H9 (cell line): ENCODE measurements around the gene MSH3. TPM values are rescaled to one million over a fixed set of nuclear protein-coding genes. Genes with fewer than 3 reads are reported as not detected.

ENCODE experiments used
- DNase-seq: peaks from one replicate; pipeline ENCODE4 v3.0.0-alpha.2; 2017
- H2AFZ ChIP-seq: one replicate; pipeline ENCODE4 v1.6.1; 2013; ENCODE audit warnings: mild to moderate bottlenecking, low read length, control low read depth, moderate library complexity
- H2AK5ac ChIP-seq: 2 replicates; pipeline ENCODE4 v1.6.1; 2013; ENCODE audit warnings: low read length, control low read depth, mixed read lengths; ENCODE audit not compliant: insufficient read length
- H2BK120ac ChIP-seq: one replicate; pipeline ENCODE4 v1.6.1; 2013; ENCODE audit warnings: low read depth, mild to moderate bottlenecking, low read length, control low read depth, inconsistent platforms; ENCODE audit not compliant: poor library complexity, severe bottlenecking
- H2BK12ac ChIP-seq: 2 replicates; pipeline ENCODE4 v1.6.1; 2013; ENCODE audit warnings: low read length, control low read depth, mixed read lengths, low read depth; ENCODE audit not compliant: insufficient read length
- H2BK15ac ChIP-seq: 2 replicates; pipeline ENCODE4 v1.6.1; 2013; ENCODE audit warnings: low read depth, low read length, control low read depth
- H2BK20ac ChIP-seq: one replicate; pipeline ENCODE4 v1.6.1; 2013; ENCODE audit warnings: low read depth, mild to moderate bottlenecking, low read length, control low read depth, inconsistent platforms; ENCODE audit not compliant: poor library complexity, severe bottlenecking
- H2BK5ac ChIP-seq: 2 replicates; pipeline ENCODE4 v1.6.1; 2013; ENCODE audit warnings: low read length, control low read depth, mixed read lengths; ENCODE audit not compliant: insufficient read length
- H3K14ac ChIP-seq: 2 replicates; pipeline ENCODE4 v1.6.1; 2013; ENCODE audit warnings: low read length, control low read depth; ENCODE audit not compliant: insufficient read depth
- H3K18ac ChIP-seq: 2 replicates; pipeline ENCODE4 v1.6.1; 2013; ENCODE audit warnings: low read depth, mild to moderate bottlenecking, mixed read lengths, low read length, control low read depth; ENCODE audit not compliant: insufficient read length
- H3K23ac ChIP-seq: 2 replicates; pipeline ENCODE4 v1.6.1; 2013; ENCODE audit warnings: low read length, control low read depth, mixed read lengths, low read depth; ENCODE audit not compliant: insufficient read length
- H3K23me2 ChIP-seq: 2 replicates; pipeline ENCODE4 v1.6.1; 2013; ENCODE audit warnings: low read depth, mild to moderate bottlenecking, mixed read lengths, low read length, control low read depth; ENCODE audit not compliant: insufficient read length, poor library complexity, severe bottlenecking
- H3K27ac ChIP-seq: 2 replicates; pipeline ENCODE4 v1.5.1; 2013; ENCODE audit warnings: low read length, control low read depth, mixed read lengths, low read depth; ENCODE audit not compliant: insufficient read length
- H3K27me3 ChIP-seq: 2 replicates; pipeline ENCODE4 v1.6.1; 2013; ENCODE audit warnings: low read length, control low read depth, inconsistent platforms; ENCODE audit not compliant: insufficient read depth
- H3K4ac ChIP-seq: 2 replicates; pipeline ENCODE4 v1.6.1; 2013; ENCODE audit warnings: low read depth, mild to moderate bottlenecking, control low read depth, inconsistent platforms, low read length, moderate library complexity
- H3K4me1 ChIP-seq: 2 replicates; pipeline ENCODE4 v1.6.1; 2013; ENCODE audit warnings: low read length, control low read depth, inconsistent platforms; ENCODE audit not compliant: insufficient read depth
- H3K4me2 ChIP-seq: 2 replicates; pipeline ENCODE4 v1.6.1; 2013; ENCODE audit warnings: low read length, control low read depth, mixed read lengths; ENCODE audit not compliant: insufficient read length, insufficient read depth
- H3K56ac ChIP-seq: 2 replicates; pipeline ENCODE4 v1.6.1; 2013; ENCODE audit warnings: low read depth, mild to moderate bottlenecking, mixed read lengths, low read length, control low read depth; ENCODE audit not compliant: insufficient read length
- H3K79me1 ChIP-seq: 2 replicates; pipeline ENCODE4 v1.6.1; 2013; ENCODE audit warnings: low read depth, mild to moderate bottlenecking, moderate library complexity, low read length, control low read depth, inconsistent platforms; ENCODE audit not compliant: insufficient read depth, poor library complexity, severe bottlenecking
- H3K79me2 ChIP-seq: 2 replicates; pipeline ENCODE4 v1.6.1; 2013; ENCODE audit warnings: low read length, control low read depth, inconsistent platforms; ENCODE audit not compliant: insufficient read depth
- H3K9ac ChIP-seq: 2 replicates; pipeline ENCODE4 v1.6.1; 2013; ENCODE audit warnings: low read length, control low read depth, mixed read lengths; ENCODE audit not compliant: insufficient read length; ENCODE audit errors: extremely low read depth
- H3K9me3 ChIP-seq: one replicate; pipeline ENCODE4 v1.6.1; 2013; ENCODE audit warnings: low read depth, low read length, inconsistent platforms; ENCODE audit not compliant: control insufficient read depth
- H3T11ph ChIP-seq: one replicate; pipeline ENCODE4 v1.6.1; 2013; ENCODE audit warnings: mild to moderate bottlenecking, low read length, control low read depth, inconsistent platforms
- H4K20me1 ChIP-seq: one replicate; pipeline ENCODE4 v1.6.1; 2013; ENCODE audit not compliant: control insufficient read depth, insufficient read length, insufficient read depth
- H4K5ac ChIP-seq: 2 replicates; pipeline ENCODE4 v1.6.1; 2013; ENCODE audit warnings: low read depth, mild to moderate bottlenecking, mixed read lengths, low read length, control low read depth; ENCODE audit not compliant: insufficient read length
- H4K8ac ChIP-seq: replicated peaks from 2 replicates; pipeline ENCODE4 v1.6.1; 2013; ENCODE audit warnings: low read length, control low read depth, mixed read lengths, low read depth; ENCODE audit not compliant: insufficient read length
- H4K91ac ChIP-seq: 2 replicates; pipeline ENCODE4 v1.6.1; 2013; ENCODE audit warnings: low read depth, mild to moderate bottlenecking, moderate library complexity, mixed read lengths, low read length, control low read depth; ENCODE audit not compliant: insufficient read length
- H3K27ac Mint-ChIP-seq, 3 experiments: 2 replicates in 2 of 3; 3 replicates in 1 of 3; pipeline ENCODE4 v1.8.0; 2020 to 2021; ENCODE audit warnings: mixed read lengths in 3 of 3, mild to moderate bottlenecking in 1 of 3, moderate library complexity in 1 of 3
- H3K27me3 Mint-ChIP-seq: 2 replicates; pipeline ENCODE4 v1.8.0; 2021; ENCODE audit warnings: low read depth, mild to moderate bottlenecking, moderate library complexity, mixed read lengths
- H3K36me3 Mint-ChIP-seq, 3 experiments: 2 replicates in 2 of 3; 3 replicates in 1 of 3; pipeline ENCODE4 v1.8.0; 2020 to 2021; ENCODE audit warnings: low read depth in 3 of 3, mixed read lengths in 3 of 3; ENCODE audit not compliant: insufficient read depth in 1 of 3
- H3K4me1 Mint-ChIP-seq, 2 experiments: 2 replicates each; pipeline ENCODE4 v1.8.0; 2020; ENCODE audit warnings: mixed read lengths in 2 of 2
- H3K4me3 Mint-ChIP-seq, 2 experiments: 2 replicates in 1 of 2; 3 replicates in 1 of 2; pipeline ENCODE4 v1.8.0; 2020 to 2021; ENCODE audit warnings: mild to moderate bottlenecking in 2 of 2, mixed read lengths in 2 of 2, moderate library complexity in 1 of 2
- H3K9me3 Mint-ChIP-seq, 2 experiments: 2 replicates in 1 of 2; 3 replicates in 1 of 2; pipeline ENCODE4 v1.8.0; 2020; ENCODE audit warnings: mild to moderate bottlenecking in 2 of 2, mixed read lengths in 2 of 2, moderate library complexity in 1 of 2
- CTCF ChIP-seq: fragments of 200-600 bp; sonication (generic); conservative IDR thresholded peaks from 3 replicates; pipeline ENCODE4 v1.8.0; 2021; ENCODE audit warnings: antibody characterized with exemption, mild to moderate bottlenecking
- WGBS: extraction: QIAGEN DNeasy Blood & Tissue Kit; methylation state at CpG from one replicate; pipeline ENCODE4 v1.1.7; 2013; ENCODE audit warnings: missing lambda C conversion rate, low lambda C conversion rate, mixed read lengths; ENCODE audit not compliant: insufficient read length; ENCODE audit errors: extremely low coverage; 5-methylcytosine and 5-hydroxymethylcytosine counted together
- total RNA-seq: library from RNA; stranded (reverse); gene quantifications from 2 replicates; pipeline ENCODE4 v1.2.1, GENCODE V29; 2021

MSH3 gene
- total RNA-seq, 1 experiment from 2014 or later, result 17.3 TPM

- TF ChIP-seq CTCF, result no peak
- no peak overlapping the region for H3K9ac ChIP-seq
- no peaks in the 10 kb centered on the region for H3K27me3 ChIP-seq
- no peaks in the 10 kb centered on the region for H3K4me1 ChIP-seq
- no peaks in the 10 kb centered on the region for H4K20me1 ChIP-seq
- H3T11ph ChIP-seq, result no peak overlapping the region
- H3K4me3 Mint-ChIP-seq, result no peak overlapping the region
- H2AFZ ChIP-seq, result no peak overlapping the region
- no peak overlapping the region for H2BK5ac ChIP-seq
- H4K8ac ChIP-seq, result no peak overlapping the region
- H3K9me3 Mint-ChIP-seq, result no peaks in the 10 kb centered on the region; a peak in 1 of 5 replicates
- no peak overlapping the region for H3K18ac ChIP-seq
- H3K27ac ChIP-seq, result no peak overlapping the region
- H3K27me3 Mint-ChIP-seq, result no peaks in the 10 kb centered on the region
- no peak overlapping the region for H2AK5ac ChIP-seq
- H2BK15ac ChIP-seq, result no peak overlapping the region
- DNase-seq, result no peak
- no peak overlapping the region for H2BK120ac ChIP-seq
- no peak overlapping the region for H4K91ac ChIP-seq
- H3K56ac ChIP-seq, result no peak overlapping the region
- no peak overlapping the region for H3K27ac Mint-ChIP-seq
- no peak overlapping the region for H4K5ac ChIP-seq
- no peaks in the 10 kb centered on the region for H3K4me1 Mint-ChIP-seq
- H3K23ac ChIP-seq, result no peak overlapping the region
- no peak overlapping the region for H3K4ac ChIP-seq
- H3K4me2 ChIP-seq, result no peak overlapping the region
- H2BK20ac ChIP-seq, result no peak overlapping the region
- H3K9me3 ChIP-seq, result no peaks in the 10 kb centered on the region
- no peak overlapping the region for H3K14ac ChIP-seq
- H2BK12ac ChIP-seq, result no peak overlapping the region
- peaks cover 3% of the 10 kb centered on the region for H3K79me1 ChIP-seq
- H3K23me2 ChIP-seq, result no peaks in the 10 kb centered on the region
- no peaks in the 10 kb centered on the region for H3K79me2 ChIP-seq
- H3K36me3 Mint-ChIP-seq, result peaks cover 44 to 67% (median 64%) of the 10 kb centered on the region in 3 experiments
- no CpG with 5 or more reads among the region's 3 CpGs for WGBS
Observed at GRCh38 chr5:80646926-80647325, 7.5 kb upstream of the MSH3 start.
